Heart right ventricle (tissue), 16 donors: Measurements from ENCODE around the gene ABHD12. TPM values are rescaled to one million over a fixed set of nuclear protein-coding genes. Genes with fewer than 3 reads are reported as not detected.

Experiments
- ATAC-seq, 8 donors: fragments of 200-7000 bp; cut with Tn5 transposase; one replicate each; pipeline ENCODE4 v1.9.1; 2020; ENCODE audit warnings: mild to moderate bottlenecking in 8 of 8, moderate library complexity in 8 of 8, moderate number of reproducible peaks in 1 of 8
- DNase-seq, 2 donors: peaks; one replicate each; pipeline ENCODE4 v3.0.0-alpha.2; 2020
- H3K27ac ChIP-seq, 10 donors: fragments of 200-600 bp; sonication (generic) in 2 of 10; one replicate each; pipeline versions ENCODE4 v1.5.0 to v1.8.0; 2020 to 2022; ENCODE audit warnings: mild to moderate bottlenecking in 3 of 10
- H3K27me3 ChIP-seq, 7 donors: fragments of 200-600 bp; one replicate each; pipeline ENCODE4 v1.8.0; 2021 to 2022; ENCODE audit warnings: mild to moderate bottlenecking in 2 of 7
- H3K36me3 ChIP-seq, 9 donors: fragments of 200-600 bp; sonication (generic) in 1 of 9; one replicate each; pipeline versions ENCODE4 v1.5.0 to v1.8.0; 2020 to 2022; ENCODE audit warnings: mild to moderate bottlenecking in 2 of 9
- H3K4me1 ChIP-seq, 9 donors: fragments of 200-600 bp; sonication (generic) in 1 of 9; one replicate each; pipeline versions ENCODE4 v1.5.0 to v1.8.0; 2020 to 2022; ENCODE audit warnings: mild to moderate bottlenecking in 4 of 9
- H3K4me3 ChIP-seq, 10 donors: fragments of 200-600 bp; sonication (generic) in 2 of 10; one replicate each; pipeline versions ENCODE4 v1.5.0 to v1.8.0; 2020 to 2022; ENCODE audit warnings: mild to moderate bottlenecking in 7 of 10, moderate library complexity in 2 of 10
- H3K9me3 ChIP-seq, 11 donors: fragments of 200-600 bp in 10 of 11; sonication (generic) in 2 of 11; one replicate each; pipeline versions ENCODE4 v1.5.0 to v1.8.0; 2013 to 2022; ENCODE audit warnings: mild to moderate bottlenecking in 2 of 11, control low read depth in 1 of 11, moderate library complexity in 1 of 11
- CTCF ChIP-seq, 9 donors: fragments of 200-600 bp; sonication (generic) in 2 of 9; IDR thresholded peaks; one replicate each; pipeline versions ENCODE4 v1.5.0 to v1.8.0; 2021 to 2022; ENCODE audit warnings: antibody characterized with exemption in 9 of 9, mild to moderate bottlenecking in 5 of 9, moderate library complexity in 1 of 9
- WGBS, 2 donors: extraction: QIAGEN DNeasy Blood & Tissue Kit; methylation state at CpG; one replicate each; pipeline ENCODE4 v1.1.7; 2013; ENCODE audit warnings: inconsistent platforms in 1 of 2; 5-methylcytosine and 5-hydroxymethylcytosine counted together
- intact Hi-C, 10 donors: fragments of 100-400 bp; cut with DNase I; formaldehyde crosslinking; loops; one replicate each; pipeline versions ENCODE4 v1.11.1 to v1.14.2; 2022
- polyA plus RNA-seq, 2 donors: library from polyadenylated mRNA; stranded (reverse); fragments of 200-250 nt; gene quantifications; one replicate each; pipeline ENCODE4 v1.2.3, GENCODE V29; 2013
- total RNA-seq, 10 donors: library from RNA; stranded (reverse); fragmentation: NEBNext Ultra II Directional in 3 of 10; extraction: Animal tissue kit (Norgen Biotek cat#: 25700) in 3 of 10; gene quantifications; one replicate each; pipeline versions ENCODE4 v1.2.1 to v1.2.4, GENCODE V29; 2021 to 2023
- donor health status: Arrhythmogenic right ventricular cardiomyopathy.
- donor health status: ischemic (EF 13 %, LVEDD 7.1; RV severe dilation, severe dysfunction).
- donor health status: healthy with polysubstance abuse.
- donor health status: DM: no; HTN: yes; CAD: no.
- donor health status: DM: no; HTN: no; CAD: no.
- donor health status: ischemic (EF 25% LVEDD 6.9; RV normal size, moderate dysfunction).
- donor health status: ischemic (EF 25% LVEDD 5.7; RV mildly dilated, moderate dysfunction).
- donor health status: healthy.
- donor health status: DM: yes; HTN: yes; CAD: no.
- donor health status: Ischemic cardiomyopathy.
- donor health status: ischemic (EF 35%, LVEDD 5.7; RV mildly dilated, moderate dysfunction).
- donor health status: nonischemic (EF 11% LVEDD 7.7; RV severe dilation, severe dysfunction).
- donor health status: DM: yes; HTN: yes; CAD: no.
- donor health status: PGD.
- donor health status: ischemic (EF 29% LVEDD 5.4; RV normal size, mild dysfunction).
- donor health status: nonischemic (EF 23%, LVEDD 6.1; RV moderate dilation, normal function).

Gene ABHD12
- total and polyA plus RNA-seq, 12 donors: 21.1 to 41.3 (median 28.1) TPM

- no peaks in the 10 kb centered on the region for H3K9me3 ChIP-seq
- H3K36me3 ChIP-seq: peaks cover 0 to 24% (median 4%) of the 10 kb centered on the region in 9 donors
- no peak overlapping the region for H3K4me3 ChIP-seq
- H3K27me3 ChIP-seq: no peaks in the 10 kb centered on the region
- peaks cover 2 to 39% (median 22%) of the 10 kb centered on the region in 9 donors for H3K4me1 ChIP-seq
- 67 to 77% methylated on average over 5 of the region's 5 CpGs for WGBS, 2 donors
- ATAC-seq (peak in 7 of 8 donors; percentile 48 to 84 (median 78)), DNase-seq (peak in 1 of 2 donors; percentile 31)
- H3K27ac ChIP-seq: peak overlapping the region in 1 of 10 donors; percentile 33
- no peak for TF ChIP-seq CTCF (IDR thresholded peaks at IDR 0.05)
- intact Hi-C loops: loop anchor here in 1 of 10 donors (10.0 kb wide), 1 partner anchor 50 kb away; no protein-coding TSS in a partner anchor
Observed at GRCh38 chr20:25324412-25324811, 66.2 kb downstream of the ABHD12 start.

- no peaks in the 10 kb centered on the region for H3K9me3 ChIP-seq
- H3K27me3 ChIP-seq: no peaks in the 10 kb centered on the region
- 91 to 93% methylated on average over 12 of the region's 12 CpGs for WGBS, 2 donors
- peaks cover 0 to 24% (median 4%) of the 10 kb centered on the region in 9 donors for H3K36me3 ChIP-seq
- ATAC-seq (no peak), DNase-seq (no peak)
- TF ChIP-seq CTCF (IDR thresholded peaks at IDR 0.05): no peak
- intact Hi-C loops: loop anchor here in 1 of 10 donors (10.0 kb wide), 1 partner anchor 51 kb away; no protein-coding TSS in a partner anchor
- peaks cover 4 to 41% (median 25%) of the 10 kb centered on the region in 9 donors for H3K4me1 ChIP-seq
- peak overlapping the region in 1 of 10 donors; percentile 32 for H3K27ac ChIP-seq
- H3K4me3 ChIP-seq: no peak overlapping the region
Observed at GRCh38 chr20:25323496-25324246, 67.0 kb downstream of the ABHD12 start.

DNA sequence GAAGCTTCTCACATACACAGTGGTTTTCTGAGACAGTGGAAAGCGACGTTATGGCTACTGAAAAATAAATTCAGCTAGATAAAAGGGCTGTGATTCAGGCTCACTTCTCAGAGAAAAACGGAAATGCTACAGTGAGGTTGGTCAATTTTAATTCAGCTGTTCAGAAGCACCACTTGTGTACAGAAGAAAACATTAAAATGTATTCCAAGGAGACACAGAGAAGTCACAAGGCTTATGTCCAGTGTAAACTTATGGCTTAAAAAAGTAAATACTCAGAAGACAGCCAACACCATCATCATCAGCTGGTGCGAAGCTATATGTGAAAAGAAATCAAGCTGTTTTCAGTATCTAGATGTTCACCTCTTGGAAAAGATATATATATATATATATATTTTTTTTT lies 68.6 kb downstream of the ABHD12 start:
- peaks cover 3 to 58% (median 21%) of the 10 kb centered on the region in 9 donors for H3K4me1 ChIP-seq
- intact Hi-C loops: loop anchor here in 1 of 10 donors (10.0 kb wide), 1 partner anchor 53 kb away; no protein-coding TSS in a partner anchor
- H3K9me3 ChIP-seq: no peaks in the 10 kb centered on the region
- H3K27ac ChIP-seq: peak overlapping the region in 1 of 10 donors; percentile 17
- DNase-seq (no peak), ATAC-seq (no peak)
- TF ChIP-seq CTCF (IDR thresholded peaks at IDR 0.05): no peak
- no peak overlapping the region for H3K4me3 ChIP-seq
- no peaks in the 10 kb centered on the region for H3K27me3 ChIP-seq
- WGBS, 2 donors: 92 to 93% methylated on average over 4 of the region's 4 CpGs
- peaks cover 0 to 24% (median 4%) of the 10 kb centered on the region in 9 donors for H3K36me3 ChIP-seq

DNA sequence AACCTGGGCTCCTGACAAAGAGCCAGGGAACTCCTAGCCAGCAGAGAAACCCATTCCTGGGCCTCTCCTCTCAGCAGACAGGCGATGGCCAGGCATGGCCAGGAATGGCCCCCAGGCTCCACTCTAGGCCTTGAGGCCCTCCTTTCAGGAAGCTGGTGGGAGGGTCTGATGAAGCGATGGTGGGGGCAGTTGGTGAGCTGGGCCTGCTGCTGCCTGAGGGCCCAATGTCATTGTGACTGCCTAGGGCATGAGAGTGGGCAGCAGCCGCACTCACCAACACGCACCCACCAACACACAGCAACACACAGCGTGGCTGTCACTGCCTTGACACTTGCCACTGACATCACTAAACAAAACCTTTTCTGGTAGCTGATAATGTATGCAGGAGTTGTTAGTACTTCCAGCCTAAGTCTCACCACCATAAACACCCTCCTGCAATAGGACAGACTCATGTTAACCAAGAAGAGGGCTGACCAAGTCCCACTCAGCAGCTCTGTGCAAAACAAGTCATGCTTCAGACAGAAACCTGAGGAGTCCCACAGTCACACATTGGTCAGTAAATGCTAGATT lies 69.3 kb downstream of the ABHD12 start:
- Histone ChIP-seq H3K9me3 (no peaks in the 10 kb centered on the region), H3K27ac (peak overlapping the region in 1 of 10 donors; percentile 17), H3K27me3 (no peaks in the 10 kb centered on the region), H3K36me3 (peaks cover 0 to 24% (median 4%) of the 10 kb centered on the region in 9 donors), H3K4me3 (no peak overlapping the region), H3K4me1 (peaks cover 3 to 57% (median 21%) of the 10 kb centered on the region in 9 donors)
- ATAC-seq: no peak
- no peak for DNase-seq
- no peak for TF ChIP-seq CTCF (IDR thresholded peaks at IDR 0.05)
- intact Hi-C loops: loop anchor here in 1 of 10 donors (10.0 kb wide), 1 partner anchor 53 kb away; no protein-coding TSS in a partner anchor
- 97% methylated on average over 5 of the region's 5 CpGs for WGBS, 2 donors
